Adrenal gland (tissue), 12 donors: ENCODE results near the gene MFF. TPM values are rescaled to one million over a fixed set of nuclear protein-coding genes. Genes with fewer than 3 reads are reported as not detected.

Source experiments
- DNase-seq, 7 donors: peaks; one replicate each; pipeline ENCODE4 v3.0.0-alpha.2; 2019 to 2020
- H3K27ac ChIP-seq, 5 donors: fragments of 200-600 bp; sonication (generic) in 4 of 5; 1 replicate in 3 of 5; 2 replicates in 2 of 5; pipeline versions ENCODE4 v1.5.1 to v1.8.0; 2016 to 2020; ENCODE audit warnings: mild to moderate bottlenecking in 1 of 5
- H3K27me3 ChIP-seq: fragments of 200-600 bp; 2 replicates; pipeline ENCODE4 v1.8.0; 2021
- H3K36me3 ChIP-seq, 2 donors: fragments of 200-600 bp; replicated peaks in 1 of 2; 1 replicate in 1 of 2; 2 replicates in 1 of 2; pipeline versions ENCODE4 v1.5.1 to v1.8.0; 2018 to 2022
- H3K4me1 ChIP-seq, 2 donors: fragments of 200-600 bp; replicated peaks in 1 of 2; 1 replicate in 1 of 2; 2 replicates in 1 of 2; pipeline versions ENCODE4 v1.5.1 to v1.8.0; 2018 to 2021
- H3K4me3 ChIP-seq, 4 donors: fragments of 200-600 bp; sonication (generic) in 3 of 4; one replicate each; pipeline ENCODE4 v1.5.1; 2016 to 2018
- H3K9me3 ChIP-seq, 3 donors: fragments of 200-600 bp; sonication (generic) in 1 of 3; replicated peaks in 1 of 3; 1 replicate in 2 of 3; 2 replicates in 1 of 3; pipeline versions ENCODE4 v1.5.1 to v1.8.0; 2016 to 2021
- CTCF ChIP-seq, 6 experiments: fragments of 450-650 bp in 4 of 6; fragments of 200-600 bp in 2 of 6; sonication (generic) in 1 of 6; IDR thresholded peaks; 1 replicate in 5 of 6; 2 replicates in 1 of 6; pipeline versions ENCODE4 v1.5.1 to v1.8.0; 2016 to 2021; ENCODE audit warnings: antibody characterized with exemption in 6 of 6, mild to moderate bottlenecking in 2 of 6, moderate library complexity in 1 of 6
- POLR2A ChIP-seq, 2 donors: fragments of 450-650 bp; IDR thresholded peaks; one replicate each; pipeline ENCODE4 v1.6.1; 2017; ENCODE audit warnings: antibody characterized with exemption in 2 of 2, mild to moderate bottlenecking in 2 of 2, moderate library complexity in 1 of 2
- WGBS, 4 donors: extraction: QIAGEN DNeasy Blood & Tissue Kit in 2 of 4; methylation state at CpG; one replicate each; pipeline versions ENCODE4 v1.1.5 to v1.1.7; 2013 to 2017; 5-methylcytosine and 5-hydroxymethylcytosine counted together
- intact Hi-C, 2 donors: fragments of 100-400 bp; cut with DNase I; formaldehyde crosslinking; loops; one replicate each; pipeline versions ENCODE4 v1.14.1 to v1.15.0; 2022 to 2023
- polyA plus RNA-seq, 3 donors: library from polyadenylated mRNA; stranded (reverse); fragments of 200-250 nt in 2 of 3; fragments of 350-450 nt in 1 of 3; fragmentation: Illumina TruSeq in 1 of 3; extraction: RNeasy Lipid Tissue Mini Kit (QIAGEN cat#74804) in 1 of 3; gene quantifications; one replicate each; pipeline ENCODE4 v1.2.3, GENCODE V29; 2013 to 2014
- total RNA-seq, 9 donors: library from RNA; depleted of rRNA in 4 of 9; stranded (reverse); fragments of >200 nt in 4 of 9; fragments of 120-200 nt in 1 of 9; fragmentation: NEBNext Ultra II Directional in 1 of 9; extraction: Animal tissue kit (Norgen Biotek cat#: 25700) in 1 of 9; gene quantifications; one replicate each; pipeline versions ENCODE4 v1.1.0 to v1.2.4, GENCODE V29; 2013 to 2023
- donor health status: healthy with polysubstance abuse.
- donor health status: Bipolar disorder and iron deficiency.
- donor health status: DM: yes; HTN: yes; CAD: no.
- donor health status: DM: no; HTN: no; CAD: no.
- donor health status: DM: no; HTN: no; CAD: no.
- donor health status: DM: yes; HTN: yes; CAD: no.

The MFF gene
- total and polyA plus RNA-seq, 12 donors, result 58.0 to 156 (median 104) TPM

GRCh38 chr2:227389661-227390060, 64.6 kb downstream of the MFF start:
- Histone ChIP-seq H3K4me3 (no peak overlapping the region), H3K4me1 (peaks cover 3 to 8% of the 10 kb centered on the region in 2 donors), H3K27ac (no peak overlapping the region), H3K9me3 (no peaks in the 10 kb centered on the region), H3K27me3 (no peaks in the 10 kb centered on the region), H3K36me3 (no peaks in the 10 kb centered on the region)
- 85 to 92% (median 89%) methylated on average over 7 of the region's 7 CpGs for WGBS, 4 donors
- TF ChIP-seq POLR2A (IDR thresholded peaks at IDR 0.05), result no peak
- no peak for TF ChIP-seq CTCF (IDR thresholded peaks at IDR 0.05)
- intact Hi-C loops, result no loop called here
- no peak for DNase-seq

- intact Hi-C loops, result no loop called here
Observed at GRCh38 chr2:227390468-227391256, 65.6 kb downstream of the MFF start.

GRCh38 chr2:227394401-227394800, 69.3 kb downstream of the MFF start:
- H3K4me3 ChIP-seq, result no peak overlapping the region
- TF ChIP-seq POLR2A (IDR thresholded peaks at IDR 0.05), result no peak
- TF ChIP-seq CTCF (IDR thresholded peaks at IDR 0.05), result no peak
- H3K27me3 ChIP-seq, result no peaks in the 10 kb centered on the region
- H3K27ac ChIP-seq, result no peak overlapping the region
- no peaks in the 10 kb centered on the region for H3K4me1 ChIP-seq
- intact Hi-C loops, result no loop called here
- H3K36me3 ChIP-seq, result no peaks in the 10 kb centered on the region
- no peak for DNase-seq
- no peaks in the 10 kb centered on the region for H3K9me3 ChIP-seq
- WGBS, 4 donors, result 50 to 82% (median 50%) methylated on average over 2 of the region's 2 CpGs

More at GRCh38 chr2:227390468-227391256, 65.6 kb downstream of the MFF start:
- Histone ChIP-seq H3K4me1 (no peaks in the 10 kb centered on the region), H3K9me3 (no peaks in the 10 kb centered on the region), H3K4me3 (no peak overlapping the region), H3K36me3 (no peaks in the 10 kb centered on the region), H3K27ac (no peak overlapping the region), H3K27me3 (no peaks in the 10 kb centered on the region)
- TF ChIP-seq CTCF (IDR thresholded peaks at IDR 0.05), result no peak
- no peak for DNase-seq
- WGBS, 4 donors, result 88 to 92% (median 90%) methylated on average over 17 of the region's 17 CpGs

GRCh38 chr2:227395556-227395955, 70.5 kb downstream of the MFF start:
- H3K36me3 ChIP-seq, result no peaks in the 10 kb centered on the region

More at GRCh38 chr2:227395556-227395955, 70.5 kb downstream of the MFF start:
- no peaks in the 10 kb centered on the region for H3K9me3 ChIP-seq
- TF ChIP-seq CTCF (IDR thresholded peaks at IDR 0.05), result no peak
- TF ChIP-seq POLR2A (IDR thresholded peaks at IDR 0.05), result no peak
- DNase-seq, result peak in 1 of 7 donors; percentile 7
- no peaks in the 10 kb centered on the region for H3K4me1 ChIP-seq
- no peaks in the 10 kb centered on the region for H3K27me3 ChIP-seq
- H3K27ac ChIP-seq, result no peak overlapping the region
- intact Hi-C loops, result no loop called here
- 63 to 76% (median 65%) methylated on average over 1 of the region's 1 CpG for WGBS, 4 donors
- H3K4me3 ChIP-seq, result no peak overlapping the region
